Tibial artery (tissue), 4 donors: Measurements from ENCODE around the gene MEAK7.

Source experiments
- DNase-seq, 2 donors: peaks; one replicate each; pipeline ENCODE4 v3.0.0-alpha.2; 2019
- H3K27ac ChIP-seq, 2 donors: fragments of 200-600 bp; sonication (generic) in 1 of 2; 1 replicate in 1 of 2; 2 replicates in 1 of 2; pipeline ENCODE4 v1.5.1; 2018 to 2019; ENCODE audit warnings: mild to moderate bottlenecking in 1 of 2
- H3K27me3 ChIP-seq, 2 donors: fragments of 200-600 bp; sonication (generic) in 1 of 2; one replicate each; pipeline versions ENCODE4 v1.5.1 to v1.6.0; 2016 to 2019
- H3K36me3 ChIP-seq, 3 donors: fragments of 200-600 bp; sonication (generic) in 2 of 3; one replicate each; pipeline ENCODE4 v1.5.1; 2016 to 2019; ENCODE audit warnings: mild to moderate bottlenecking in 2 of 3
- H3K4me1 ChIP-seq, 4 donors: fragments of 200-600 bp; sonication (generic) in 2 of 4; 1 replicate in 3 of 4; 2 replicates in 1 of 4; pipeline ENCODE4 v1.5.1; 2016 to 2019
- H3K4me3 ChIP-seq, 2 donors: fragments of 200-600 bp; sonication (generic) in 1 of 2; 1 replicate in 1 of 2; 2 replicates in 1 of 2; pipeline ENCODE4 v1.5.1; 2018 to 2019; ENCODE audit warnings: mild to moderate bottlenecking in 2 of 2
- H3K9me3 ChIP-seq, 3 donors: fragments of 200-600 bp; sonication (generic) in 1 of 3; one replicate each; pipeline ENCODE4 v1.5.1; 2016 to 2019
- intact Hi-C: fragments of 100-400 bp; cut with DNase I; formaldehyde crosslinking; loops from one replicate; pipeline ENCODE4 v1.15.0; 2023; ENCODE audit warnings: low total_unique reads
- TF ChIP-seq, protein P1 (sequence below), 2 experiments: fragments of 200-600 bp in 1 of 2; fragments of 450-650 bp in 1 of 2; IDR thresholded peaks; one replicate each; pipeline ENCODE4 v1.5.1; 2017 to 2019; ENCODE audit warnings: antibody characterized with exemption in 2 of 2, mild to moderate bottlenecking in 1 of 2, moderate library complexity in 1 of 2

MEAK7 gene, protein sequence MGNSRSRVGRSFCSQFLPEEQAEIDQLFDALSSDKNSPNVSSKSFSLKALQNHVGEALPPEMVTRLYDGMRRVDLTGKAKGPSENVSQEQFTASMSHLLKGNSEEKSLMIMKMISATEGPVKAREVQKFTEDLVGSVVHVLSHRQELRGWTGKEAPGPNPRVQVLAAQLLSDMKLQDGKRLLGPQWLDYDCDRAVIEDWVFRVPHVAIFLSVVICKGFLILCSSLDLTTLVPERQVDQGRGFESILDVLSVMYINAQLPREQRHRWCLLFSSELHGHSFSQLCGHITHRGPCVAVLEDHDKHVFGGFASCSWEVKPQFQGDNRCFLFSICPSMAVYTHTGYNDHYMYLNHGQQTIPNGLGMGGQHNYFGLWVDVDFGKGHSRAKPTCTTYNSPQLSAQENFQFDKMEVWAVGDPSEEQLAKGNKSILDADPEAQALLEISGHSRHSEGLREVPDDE

DNA sequence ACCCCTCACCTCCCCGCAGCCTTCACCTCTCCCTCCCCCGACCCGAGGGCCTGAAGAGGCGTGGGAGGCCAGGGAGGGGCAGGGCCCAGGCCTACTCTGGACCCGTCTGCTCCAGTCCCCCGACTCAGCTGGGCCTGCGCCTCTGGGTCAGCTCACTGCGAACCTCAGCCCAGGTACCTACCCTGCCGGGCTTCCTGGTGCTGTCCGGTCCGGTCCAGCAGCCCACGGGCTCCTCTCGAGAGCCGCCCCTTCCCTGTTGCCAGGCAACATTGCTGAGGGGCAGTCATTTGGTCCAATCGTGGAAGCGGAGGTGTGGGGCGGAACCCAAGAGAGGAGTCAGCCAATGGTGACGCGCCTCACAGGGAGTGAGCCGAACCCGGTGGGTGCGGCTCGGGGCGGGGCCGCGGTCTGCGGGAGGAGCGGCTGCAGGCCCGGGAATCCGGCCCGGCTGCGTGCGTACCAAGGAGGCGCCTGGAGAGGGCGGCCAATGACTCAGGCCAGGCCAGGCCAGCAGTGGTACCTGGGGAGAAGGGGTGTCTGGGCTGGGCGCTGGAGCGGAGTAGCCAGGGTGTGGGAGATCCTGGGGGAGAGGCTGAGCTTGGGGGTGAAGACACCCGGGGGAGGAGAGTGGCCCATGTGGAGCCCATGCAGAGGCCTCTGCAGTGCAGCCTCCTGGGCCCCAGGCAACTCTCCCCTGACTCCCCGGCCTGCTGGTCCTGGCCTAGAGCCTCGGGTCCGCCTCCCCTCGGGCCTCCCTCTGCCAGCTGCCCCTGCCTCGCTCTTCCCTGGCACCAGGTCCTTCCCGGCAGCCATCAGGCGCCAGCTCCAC lies at the start of gene MEAK7:
Gene MEAK7 (minus strand): TSS at position 240 of the 829 bp plus-strand sequence. CDS start 6,573 bp downstream, outside the sequence.
- TF ChIP-seq, protein P1, sequence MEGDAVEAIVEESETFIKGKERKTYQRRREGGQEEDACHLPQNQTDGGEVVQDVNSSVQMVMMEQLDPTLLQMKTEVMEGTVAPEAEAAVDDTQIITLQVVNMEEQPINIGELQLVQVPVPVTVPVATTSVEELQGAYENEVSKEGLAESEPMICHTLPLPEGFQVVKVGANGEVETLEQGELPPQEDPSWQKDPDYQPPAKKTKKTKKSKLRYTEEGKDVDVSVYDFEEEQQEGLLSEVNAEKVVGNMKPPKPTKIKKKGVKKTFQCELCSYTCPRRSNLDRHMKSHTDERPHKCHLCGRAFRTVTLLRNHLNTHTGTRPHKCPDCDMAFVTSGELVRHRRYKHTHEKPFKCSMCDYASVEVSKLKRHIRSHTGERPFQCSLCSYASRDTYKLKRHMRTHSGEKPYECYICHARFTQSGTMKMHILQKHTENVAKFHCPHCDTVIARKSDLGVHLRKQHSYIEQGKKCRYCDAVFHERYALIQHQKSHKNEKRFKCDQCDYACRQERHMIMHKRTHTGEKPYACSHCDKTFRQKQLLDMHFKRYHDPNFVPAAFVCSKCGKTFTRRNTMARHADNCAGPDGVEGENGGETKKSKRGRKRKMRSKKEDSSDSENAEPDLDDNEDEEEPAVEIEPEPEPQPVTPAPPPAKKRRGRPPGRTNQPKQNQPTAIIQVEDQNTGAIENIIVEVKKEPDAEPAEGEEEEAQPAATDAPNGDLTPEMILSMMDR (IDR thresholded peaks at IDR 0.05), result no peak
- Histone ChIP-seq H3K9me3 (no peaks in the 10 kb centered on the region), H3K4me1 (peaks cover 0 to 38% (median 21%) of the 10 kb centered on the region in 4 donors), H3K36me3 (peaks cover 0 to 6% (median 5%) of the 10 kb centered on the region in 3 donors), H3K4me3 (peak within 1 kb of the TSS; percentile 65 to 75), H3K27ac (peak within 1 kb of the TSS; percentile 80 to 87), H3K27me3 (no peaks in the 10 kb centered on the region)
- DNase-seq, result peak; percentile 99
- intact Hi-C loops, result no loop called here

DNA sequence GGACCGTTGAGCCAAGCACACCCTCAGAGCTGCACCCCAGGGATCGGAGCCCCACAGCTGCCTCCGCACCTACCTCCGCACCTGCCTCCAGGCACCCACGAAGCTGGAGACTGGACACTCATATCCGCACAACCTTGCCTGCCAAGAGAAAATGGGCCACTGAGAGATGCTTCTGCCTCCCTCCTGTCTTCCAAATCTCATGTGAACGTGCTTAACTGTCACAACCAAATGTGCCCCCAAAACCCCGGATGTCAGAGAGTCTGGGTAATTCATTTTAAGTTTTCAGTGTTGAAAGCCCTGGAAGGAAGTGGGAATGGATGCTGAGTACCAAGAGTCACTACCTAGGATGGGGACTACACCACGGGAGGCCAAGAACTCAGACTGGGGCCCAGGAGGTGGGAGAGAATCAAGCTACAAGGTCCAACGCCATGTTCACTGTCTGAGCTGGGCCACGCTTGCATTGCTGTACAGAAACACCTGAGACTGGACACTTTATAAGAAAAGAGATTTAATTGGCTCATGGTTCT lies 49.5 kb upstream of the MEAK7 start:
- Histone ChIP-seq H3K9me3 (no peaks in the 10 kb centered on the region), H3K4me1 (no peaks in the 10 kb centered on the region), H3K27ac (no peak overlapping the region), H3K27me3 (peaks cover 0 to 16% of the 10 kb centered on the region in 2 donors), H3K4me3 (no peak overlapping the region), H3K36me3 (no peaks in the 10 kb centered on the region)
- intact Hi-C loops, result no loop called here
- DNase-seq, result no peak
- TF ChIP-seq, protein P1 (IDR thresholded peaks at IDR 0.05), result no peak

DNA sequence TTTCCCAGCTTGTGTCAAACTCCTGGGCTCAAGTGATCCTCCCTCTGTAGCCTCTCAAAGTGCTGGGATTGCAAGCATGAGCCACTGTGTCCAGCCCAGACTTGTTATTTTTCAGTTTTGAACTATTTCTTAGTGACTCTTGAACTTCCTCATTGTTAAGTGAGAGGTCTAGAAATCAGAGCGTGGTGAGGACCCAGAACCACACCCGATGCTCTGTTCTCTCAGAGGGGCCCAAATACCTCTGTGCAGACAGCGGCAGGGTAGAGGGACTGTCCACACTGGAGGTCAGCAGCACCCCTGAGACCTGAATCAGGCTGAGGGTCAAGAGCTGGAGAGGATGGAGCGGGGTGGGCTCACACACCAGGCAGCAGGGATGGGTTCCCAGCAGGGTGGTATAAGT lies 47.7 kb upstream of the MEAK7 start:
- DNase-seq, result no peak
- Histone ChIP-seq H3K4me3 (no peak overlapping the region), H3K4me1 (no peaks in the 10 kb centered on the region), H3K27ac (no peak overlapping the region), H3K9me3 (no peaks in the 10 kb centered on the region), H3K36me3 (no peaks in the 10 kb centered on the region), H3K27me3 (peaks cover 0 to 4% of the 10 kb centered on the region in 2 donors)
- intact Hi-C loops, result no loop called here
- TF ChIP-seq, protein P1 (IDR thresholded peaks at IDR 0.05), result no peak

DNA sequence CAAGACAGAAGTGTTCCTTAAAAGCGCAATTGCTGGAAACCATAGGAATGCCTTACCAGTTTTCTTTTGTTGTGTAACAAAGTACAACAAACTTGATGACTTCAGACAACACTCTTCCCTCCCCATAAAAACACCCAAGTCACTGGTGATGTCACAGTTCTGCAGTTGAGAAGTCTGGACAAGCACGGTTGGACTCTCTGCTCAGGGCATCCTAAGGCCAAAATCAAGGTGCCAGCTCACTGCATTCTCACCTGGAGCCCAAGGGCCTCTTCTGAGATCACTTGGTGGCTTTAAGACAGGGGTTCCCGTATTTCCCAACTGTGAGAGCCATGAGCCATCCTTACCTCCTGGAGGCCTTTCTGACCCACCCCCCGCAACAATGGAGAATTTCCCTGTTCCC lies 45.6 kb upstream of the MEAK7 start:
- no peak for DNase-seq
- no peaks in the 10 kb centered on the region for H3K27me3 ChIP-seq
- no peaks in the 10 kb centered on the region for H3K4me1 ChIP-seq
- TF ChIP-seq, protein P1 (IDR thresholded peaks at IDR 0.05), result no peak
- H3K9me3 ChIP-seq, result no peaks in the 10 kb centered on the region
- H3K27ac ChIP-seq, result no peak overlapping the region
- no peaks in the 10 kb centered on the region for H3K36me3 ChIP-seq
- no peak overlapping the region for H3K4me3 ChIP-seq
- intact Hi-C loops, result no loop called here

DNA sequence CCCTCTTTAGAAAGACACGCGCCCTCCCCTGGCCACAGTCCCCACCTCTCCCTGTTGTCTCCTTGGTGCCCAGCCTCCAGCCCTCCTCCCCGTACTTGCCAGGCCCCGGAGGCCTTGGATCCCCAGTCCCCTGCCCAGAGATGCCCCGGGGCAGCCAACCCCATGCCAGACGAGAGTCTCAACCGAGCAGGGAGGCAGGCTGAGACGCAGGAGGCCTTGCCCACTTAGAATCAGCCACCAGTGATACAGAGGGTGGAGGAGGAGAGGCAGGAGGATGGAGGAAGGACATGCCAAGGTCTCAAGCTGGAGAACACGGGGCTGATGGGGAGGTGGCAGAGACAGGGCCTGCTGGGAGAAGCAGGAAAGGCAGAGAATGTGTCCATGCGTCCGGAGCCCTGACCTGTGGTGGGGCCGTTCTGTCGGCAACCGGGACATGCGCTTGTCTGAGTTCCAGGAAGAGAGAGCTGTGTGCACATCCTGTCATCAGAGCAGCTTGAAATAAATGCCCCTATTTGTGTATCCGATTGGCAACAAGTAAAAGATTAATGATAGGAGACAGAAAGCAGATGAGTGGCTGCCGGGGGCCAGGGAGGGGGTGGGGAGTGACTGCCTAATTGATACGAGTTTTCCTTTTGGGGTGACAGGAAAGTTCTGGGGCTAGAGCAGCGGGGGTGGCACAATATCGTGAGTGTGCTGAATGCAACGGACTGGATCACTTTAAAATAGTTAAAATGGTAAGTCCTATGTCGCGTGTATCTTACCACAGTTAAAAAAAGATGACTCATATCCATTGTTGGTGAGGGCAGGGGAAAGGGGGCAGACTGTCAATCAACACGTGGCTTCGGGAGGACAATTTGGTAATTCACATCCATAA lies 44.7 kb upstream of the MEAK7 start:
- H3K4me1 ChIP-seq, result no peaks in the 10 kb centered on the region
- no peak overlapping the region for H3K4me3 ChIP-seq
- intact Hi-C loops, result no loop called here
- no peaks in the 10 kb centered on the region for H3K27me3 ChIP-seq
- no peak for DNase-seq
- TF ChIP-seq, protein P1 (IDR thresholded peaks at IDR 0.05), result no peak
- no peak overlapping the region for H3K27ac ChIP-seq
- H3K9me3 ChIP-seq, result no peaks in the 10 kb centered on the region
- no peaks in the 10 kb centered on the region for H3K36me3 ChIP-seq
